Measurements from ENCODE around the gene EMP3.
"Not testable (repeated sequence)": the region's sequence is repeated elsewhere in the genome, so short reads cannot be mapped to it uniquely, and the experiment has no call there.

Gene EMP3

GRCh38 chr19:48308631-48309586 is 16.4 kb upstream of the EMP3 start:
- no CpG with 5 or more reads among the region's 22 CpGs for WGBS (ENCODE audit: extremely low coverage, insufficient coverage, low lambda C conversion rate)
- Histone ChIP-seq H3K79me1 (ENCODE audit: low read length) (no peaks in the 10 kb centered on the region), H3K56ac (ENCODE audit: low read length) (peak overlapping the region; percentile 51), H2BK120ac (ENCODE audit: low read depth, low read length) (no peak overlapping the region), H2BK5ac (ENCODE audit: low read length) (no peak overlapping the region), H4K8ac (ENCODE audit: low read depth, low read length) (no peak overlapping the region), H4K5ac (ENCODE audit: low read length) (no peak overlapping the region), H3K23ac (ENCODE audit: low read length) (no peak overlapping the region), H3K27me3 (ENCODE audit: insufficient read depth, low read length, poor library complexity) (no peaks in the 10 kb centered on the region), H3K4me3 (ENCODE audit: low read length) (no peak overlapping the region), H3K9ac (ENCODE audit: low read length) (no peak overlapping the region), H3K18ac (ENCODE audit: low read length) (no peak overlapping the region), H3K79me2 (ENCODE audit: control insufficient read depth, insufficient read depth, low read length) (no peaks in the 10 kb centered on the region), H2AK5ac (ENCODE audit: low read length) (no peak overlapping the region), H3K27ac (ENCODE audit: low read depth, low read length) (no peak overlapping the region), H3K4ac (ENCODE audit: low read depth, low read length) (no peak overlapping the region), H2BK15ac (replicated peaks; ENCODE audit: low read depth) (no peak overlapping the region), H3K4me2 (ENCODE audit: low read length) (no peak overlapping the region), H3K4me1 (ENCODE audit: control insufficient read depth, low read depth, low read length) (no peaks in the 10 kb centered on the region), H3K36me3 (ENCODE audit: control insufficient read depth, insufficient read depth, low read length) (no peaks in the 10 kb centered on the region)
- peak; percentile 75 for DNase-seq

GRCh38 chr19:48309731-48310130 is 15.6 kb upstream of the EMP3 start:
- not testable (repeated sequence) for H3K18ac ChIP-seq (ENCODE audit: low read length); H3K4me1 ChIP-seq (ENCODE audit: control insufficient read depth, low read depth, low read length); H3K79me1 ChIP-seq (ENCODE audit: low read length); H3K4me2 ChIP-seq (ENCODE audit: low read length); H2BK15ac ChIP-seq (replicated peaks; ENCODE audit: low read depth); H3K9ac ChIP-seq (ENCODE audit: low read length); H3K56ac ChIP-seq (ENCODE audit: low read length); H3K23ac ChIP-seq (ENCODE audit: low read length); H3K4ac ChIP-seq (ENCODE audit: low read depth, low read length); H4K8ac ChIP-seq (ENCODE audit: low read depth, low read length); H3K27ac ChIP-seq (ENCODE audit: low read depth, low read length); H3K4me3 ChIP-seq (ENCODE audit: low read length); H3K36me3 ChIP-seq (ENCODE audit: control insufficient read depth, insufficient read depth, low read length); H2AK5ac ChIP-seq (ENCODE audit: low read length); H4K5ac ChIP-seq (ENCODE audit: low read length); H2BK5ac ChIP-seq (ENCODE audit: low read length); H3K27me3 ChIP-seq (ENCODE audit: insufficient read depth, low read length, poor library complexity); H2BK120ac ChIP-seq (ENCODE audit: low read depth, low read length); DNase-seq; H3K79me2 ChIP-seq (ENCODE audit: control insufficient read depth, insufficient read depth, low read length)
- no CpG with 5 or more reads among the region's 5 CpGs for WGBS (ENCODE audit: extremely low coverage, insufficient coverage, low lambda C conversion rate)

GRCh38 chr19:48310227-48310626 is 15.1 kb upstream of the EMP3 start:
- WGBS (ENCODE audit: extremely low coverage, insufficient coverage, low lambda C conversion rate): no CpG with 5 or more reads among the region's 7 CpGs
- no peak overlapping the region for H4K5ac ChIP-seq (ENCODE audit: low read length)
- no peak overlapping the region for H3K9ac ChIP-seq (ENCODE audit: low read length)
- no peak overlapping the region for H2AK5ac ChIP-seq (ENCODE audit: low read length)
- H3K18ac ChIP-seq (ENCODE audit: low read length): no peak overlapping the region
- H3K36me3 ChIP-seq (ENCODE audit: control insufficient read depth, insufficient read depth, low read length): no peaks in the 10 kb centered on the region
- H3K56ac ChIP-seq (ENCODE audit: low read length): no peak overlapping the region
- no peak overlapping the region for H3K23ac ChIP-seq (ENCODE audit: low read length)
- H3K4me1 ChIP-seq (ENCODE audit: control insufficient read depth, low read depth, low read length): no peaks in the 10 kb centered on the region
- no peak overlapping the region for H2BK120ac ChIP-seq (ENCODE audit: low read depth, low read length)
- no peak overlapping the region for H4K8ac ChIP-seq (ENCODE audit: low read depth, low read length)
- no peak overlapping the region for H2BK5ac ChIP-seq (ENCODE audit: low read length)
- no peaks in the 10 kb centered on the region for H3K79me1 ChIP-seq (ENCODE audit: low read length)
- H2BK15ac ChIP-seq (replicated peaks; ENCODE audit: low read depth): no peak overlapping the region
- H3K27ac ChIP-seq (ENCODE audit: low read depth, low read length): no peak overlapping the region
- H3K4me3 ChIP-seq (ENCODE audit: low read length): no peak overlapping the region
- H3K4ac ChIP-seq (ENCODE audit: low read depth, low read length): no peak overlapping the region
- H3K79me2 ChIP-seq (ENCODE audit: control insufficient read depth, insufficient read depth, low read length): no peaks in the 10 kb centered on the region
- H3K4me2 ChIP-seq (ENCODE audit: low read length): no peak overlapping the region
- DNase-seq: no peak
- H3K27me3 ChIP-seq (ENCODE audit: insufficient read depth, low read length, poor library complexity): no peaks in the 10 kb centered on the region

- H3K56ac ChIP-seq (ENCODE audit: low read length): no peak overlapping the region
- no peak overlapping the region for H2BK5ac ChIP-seq (ENCODE audit: low read length)
- no CpG with 5 or more reads among the region's 11 CpGs for WGBS (ENCODE audit: extremely low coverage, insufficient coverage, low lambda C conversion rate)
- H4K5ac ChIP-seq (ENCODE audit: low read length): no peak overlapping the region
- no peak overlapping the region for H3K27ac ChIP-seq (ENCODE audit: low read depth, low read length)
- no peaks in the 10 kb centered on the region for H3K4me1 ChIP-seq (ENCODE audit: control insufficient read depth, low read depth, low read length)
- no peak for DNase-seq
- H3K36me3 ChIP-seq (ENCODE audit: control insufficient read depth, insufficient read depth, low read length): no peaks in the 10 kb centered on the region
- H3K4ac ChIP-seq (ENCODE audit: low read depth, low read length): no peak overlapping the region
- no peak overlapping the region for H4K8ac ChIP-seq (ENCODE audit: low read depth, low read length)
- no peaks in the 10 kb centered on the region for H3K27me3 ChIP-seq (ENCODE audit: insufficient read depth, low read length, poor library complexity)
- no peak overlapping the region for H2BK15ac ChIP-seq (replicated peaks; ENCODE audit: low read depth)
- no peaks in the 10 kb centered on the region for H3K79me1 ChIP-seq (ENCODE audit: low read length)
- H3K23ac ChIP-seq (ENCODE audit: low read length): no peak overlapping the region
- H3K79me2 ChIP-seq (ENCODE audit: control insufficient read depth, insufficient read depth, low read length): no peaks in the 10 kb centered on the region
- H3K4me2 ChIP-seq (ENCODE audit: low read length): no peak overlapping the region
- H2AK5ac ChIP-seq (ENCODE audit: low read length): no peak overlapping the region
- H3K18ac ChIP-seq (ENCODE audit: low read length): no peak overlapping the region
- H3K9ac ChIP-seq (ENCODE audit: low read length): no peak overlapping the region
- no peak overlapping the region for H2BK120ac ChIP-seq (ENCODE audit: low read depth, low read length)
- H3K4me3 ChIP-seq (ENCODE audit: low read length): no peak overlapping the region
Measured at GRCh38 chr19:48311384-48311783, 14.0 kb upstream of the EMP3 start.

- no CpG with 5 or more reads among the region's 7 CpGs for WGBS (ENCODE audit: extremely low coverage, insufficient coverage, low lambda C conversion rate)
- DNase-seq: no peak
Measured at GRCh38 chr19:48315712-48316111, 9.6 kb upstream of the EMP3 start.

GRCh38 chr19:48317708-48317960 is 7.7 kb upstream of the EMP3 start:
- not testable (repeated sequence) for H3K79me2 ChIP-seq (ENCODE audit: control insufficient read depth, insufficient read depth, low read length); H2AK5ac ChIP-seq (ENCODE audit: low read length); H3K36me3 ChIP-seq (ENCODE audit: control insufficient read depth, insufficient read depth, low read length); H2BK5ac ChIP-seq (ENCODE audit: low read length); H3K4me2 ChIP-seq (ENCODE audit: low read length); H3K9ac ChIP-seq (ENCODE audit: low read length); H4K5ac ChIP-seq (ENCODE audit: low read length); H3K23ac ChIP-seq (ENCODE audit: low read length); H3K4me1 ChIP-seq (ENCODE audit: control insufficient read depth, low read depth, low read length); DNase-seq; H3K27ac ChIP-seq (ENCODE audit: low read depth, low read length); H2BK15ac ChIP-seq (replicated peaks; ENCODE audit: low read depth); H3K18ac ChIP-seq (ENCODE audit: low read length); H3K4ac ChIP-seq (ENCODE audit: low read depth, low read length); H3K27me3 ChIP-seq (ENCODE audit: insufficient read depth, low read length, poor library complexity); H3K79me1 ChIP-seq (ENCODE audit: low read length); H2BK120ac ChIP-seq (ENCODE audit: low read depth, low read length); H3K4me3 ChIP-seq (ENCODE audit: low read length); H3K56ac ChIP-seq (ENCODE audit: low read length); H4K8ac ChIP-seq (ENCODE audit: low read depth, low read length)
- no CpG with 5 or more reads among the region's 9 CpGs for whole genome bisulfite sequencing (ENCODE audit: extremely low coverage, insufficient coverage, low lambda C conversion rate)

More at GRCh38 chr19:48315712-48316111, 9.6 kb upstream of the EMP3 start:
- Histone ChIP-seq H3K4me2 (ENCODE audit: low read length) (no peak overlapping the region), H4K8ac (ENCODE audit: low read depth, low read length) (no peak overlapping the region), H2BK15ac (replicated peaks; ENCODE audit: low read depth) (no peak overlapping the region), H4K5ac (ENCODE audit: low read length) (no peak overlapping the region), H3K4me3 (ENCODE audit: low read length) (no peak overlapping the region), H3K27ac (ENCODE audit: low read depth, low read length) (no peak overlapping the region), H3K79me2 (ENCODE audit: control insufficient read depth, insufficient read depth, low read length) (no peaks in the 10 kb centered on the region), H3K36me3 (ENCODE audit: control insufficient read depth, insufficient read depth, low read length) (no peaks in the 10 kb centered on the region), H2AK5ac (ENCODE audit: low read length) (no peak overlapping the region), H3K9ac (ENCODE audit: low read length) (no peak overlapping the region), H3K79me1 (ENCODE audit: low read length) (no peaks in the 10 kb centered on the region), H3K18ac (ENCODE audit: low read length) (no peak overlapping the region), H2BK5ac (ENCODE audit: low read length) (no peak overlapping the region), H3K23ac (ENCODE audit: low read length) (no peak overlapping the region), H2BK120ac (ENCODE audit: low read depth, low read length) (no peak overlapping the region), H3K56ac (ENCODE audit: low read length) (no peak overlapping the region), H3K4me1 (ENCODE audit: control insufficient read depth, low read depth, low read length) (no peaks in the 10 kb centered on the region), H3K27me3 (ENCODE audit: insufficient read depth, low read length, poor library complexity) (no peaks in the 10 kb centered on the region), H3K4ac (ENCODE audit: low read depth, low read length) (no peak overlapping the region)
